K562 (cell line): ENCODE data around the gene MUCL3. TPM values are rescaled to one million over a fixed set of nuclear protein-coding genes. Genes with fewer than 3 reads are reported as not detected.
A peak's percentile ranks its signal among the peaks of the same experiment; 100 is the strongest.

Experiments used
- ARHGAP35 ChIP-seq: fragments of 450-650 bp; IDR thresholded peaks from 2 replicates; pipeline ENCODE4 v1.6.1; 2018; ENCODE audit not compliant: partially characterized antibody
- C11orf30 ChIP-seq: fragments of 450-650 bp; IDR thresholded peaks from 2 replicates; pipeline ENCODE4 v1.6.1; 2016; ENCODE audit warnings: low read depth, mild to moderate bottlenecking
- DACH1 ChIP-seq: fragments of 450-650 bp; IDR thresholded peaks from 2 replicates; pipeline ENCODE4 v1.6.1; 2018; ENCODE audit not compliant: partially characterized antibody
- DMBX1 ChIP-seq: fragments of 250-450 bp; sonication (Bioruptor Pico); IDR thresholded peaks from 2 replicates; pipeline ENCODE4 v1.8.0; 2022; ENCODE audit warnings: inconsistent platforms, mild to moderate bottlenecking, moderate library complexity, borderline replicate concordance
- ELF2 ChIP-seq: fragments of 250-450 bp; sonication (Bioruptor Pico); IDR thresholded peaks from 2 replicates; pipeline ENCODE4 v1.5.0; 2021; ENCODE audit warnings: mild to moderate bottlenecking
- FOXK1 ChIP-seq: sonication (generic); formaldehyde crosslinking; IDR thresholded peaks from 2 replicates; pipeline ENCODE4 v1.8.0; 2022; ENCODE audit warnings: missing genetic modification reagents, mild to moderate bottlenecking, borderline replicate concordance
- GATAD2A ChIP-seq: fragments of 450-650 bp; IDR thresholded peaks from 2 replicates; pipeline ENCODE4 v1.6.1; 2017
- JUNB ChIP-seq: fragments of 450-650 bp; formaldehyde crosslinking; conservative IDR thresholded peaks from 2 replicates; pipeline ENCODE4 v1.4.0; 2020; ENCODE audit warnings: mild to moderate bottlenecking
- NBN ChIP-seq: fragments of 450-650 bp; IDR thresholded peaks from 2 replicates; pipeline ENCODE4 v1.6.1; 2016; ENCODE audit warnings: low read depth, mild to moderate bottlenecking
- NFXL1 ChIP-seq: fragments of 450-650 bp; formaldehyde crosslinking; IDR thresholded peaks from 2 replicates; pipeline ENCODE4 v1.4.0; 2021; ENCODE audit warnings: mild to moderate bottlenecking
- NRF1 ChIP-seq, 2 experiments: fragments of 450-650 bp; IDR thresholded peaks in 1 of 2; conservative IDR thresholded peaks in 1 of 2; 2 replicates each; pipeline ENCODE4 v1.6.1; 2014; ENCODE audit warnings: mild to moderate bottlenecking in 2 of 2
- PML ChIP-seq: IDR thresholded peaks from 2 replicates; pipeline ENCODE4 v1.6.1; 2012; ENCODE audit warnings: low read length, inconsistent platforms
- POLR3G ChIP-seq: IDR thresholded peaks from 2 replicates; pipeline ENCODE4 v1.6.1; 2011; ENCODE audit not compliant: insufficient read length, insufficient replicate concordance; ENCODE audit errors: extremely low read depth
- PRPF4 ChIP-seq: fragments of 200-400 bp; formaldehyde crosslinking; IDR thresholded peaks from one replicate; pipeline ENCODE4 v1.6.1; 2017; ENCODE audit warnings: low read length, low read depth, mild to moderate bottlenecking; ENCODE audit not compliant: insufficient read depth, poor library complexity, severe bottlenecking
- SIRT6 ChIP-seq: IDR thresholded peaks from one replicate; pipeline ENCODE4 v1.6.1; 2012; ENCODE audit warnings: low read depth, mild to moderate bottlenecking, control low read depth, inconsistent platforms, low read length, moderate library complexity
- SRSF1 ChIP-seq: fragments of 200-400 bp; formaldehyde crosslinking; IDR thresholded peaks from 2 replicates; pipeline ENCODE4 v1.6.1; 2017; ENCODE audit warnings: mild to moderate bottlenecking, low read depth, low read length, moderate library complexity
- TEAD2 ChIP-seq: fragments of 450-650 bp; IDR thresholded peaks from 2 replicates; pipeline ENCODE4 v1.6.1; 2016; ENCODE audit warnings: missing genetic modification characterization, control low read depth, missing compliant biosample characterization
- U2AF2 ChIP-seq: fragments of 200-400 bp; formaldehyde crosslinking; optimal IDR thresholded peaks from 2 replicates; pipeline ENCODE3; 2017; ENCODE audit warnings: low read depth, mild to moderate bottlenecking, low read length
- XRCC5 ChIP-seq: fragments of 200-400 bp; formaldehyde crosslinking; IDR thresholded peaks from 2 replicates; pipeline ENCODE4 v1.6.1; 2017; ENCODE audit warnings: low read depth, mild to moderate bottlenecking, low read length
- ZBTB7A ChIP-seq: IDR thresholded peaks from 2 replicates; pipeline ENCODE4 v1.6.1; 2011; ENCODE audit warnings: low read depth, mild to moderate bottlenecking, low read length, moderate library complexity, borderline replicate concordance; ENCODE audit not compliant: control insufficient read depth
- ZC3H11A ChIP-seq: IDR thresholded peaks from 2 replicates; pipeline ENCODE4 v1.6.1; 2012; ENCODE audit warnings: low read depth, low read length, improper control_type of control experiment
- ZKSCAN1 ChIP-seq: fragments of 150-350 bp; IDR thresholded peaks from 2 replicates; pipeline ENCODE4 v1.6.1; 2016; ENCODE audit warnings: low read depth, low read length
- ZNF124 ChIP-seq: sonication (generic); formaldehyde crosslinking; IDR thresholded peaks from 2 replicates; pipeline ENCODE4 v1.8.1; 2022; ENCODE audit warnings: missing genetic modification reagents
- ZNF165 ChIP-seq: fragments of 250-450 bp; sonication (Bioruptor Pico); IDR thresholded peaks from 2 replicates; pipeline ENCODE4 v1.4.0; 2020; ENCODE audit warnings: borderline replicate concordance
- polyA plus RNA-seq, 8 experiments: library from polyadenylated mRNA; depleted of rRNA in 4 of 8; stranded (reverse) in 5 of 8; unstranded in 3 of 8; fragments of >200 nt; fragmentation: Nextera tagmentation in 2 of 8; fragmentation: Illumina TruSeq in 1 of 8; extraction: Ambion mirVana in 2 of 8; extraction: Trizol in 1 of 8; gene quantifications; 2 replicates each; pipeline versions ENCODE4 v1.2.1 to v1.2.3, GENCODE V29; 2011 to 2014; ENCODE audit warnings: inconsistent platforms in 1 of 8, missing spikeins in 1 of 8
- total RNA-seq, 7 experiments: library from RNA; depleted of rRNA in 6 of 7; stranded (reverse); fragments of >200 nt in 6 of 7; fragmentation: Illumina TruSeq in 2 of 7; extraction: Trizol in 2 of 7; gene quantifications; 2 replicates each; pipeline versions ENCODE4 v1.2.1 to v1.2.3, GENCODE V29; 2011 to 2021; ENCODE audit warnings: low replicate concordance in 1 of 7
- TF ChIP-seq, protein P1 (sequence below): fragments of 450-650 bp; formaldehyde crosslinking; IDR thresholded peaks from 2 replicates; pipeline ENCODE4 v1.4.0; 2022; ENCODE audit warnings: missing genetic modification characterization
- TF ChIP-seq, protein P2 (sequence below): fragments of 250-450 bp; sonication (Bioruptor Pico); IDR thresholded peaks from 2 replicates; pipeline ENCODE4 v1.6.1; 2021; ENCODE audit warnings: mild to moderate bottlenecking
- TF ChIP-seq, protein P3 (sequence below): sonication (generic); formaldehyde crosslinking; IDR thresholded peaks from 2 replicates; pipeline ENCODE4 v1.8.0; 2022; ENCODE audit warnings: mild to moderate bottlenecking, missing genetic modification reagents

MUCL3 gene
- total and polyA plus RNA-seq, 9 of the 15 experiments (the other 6 are each of a cell fraction or from before 2014, with no cell fraction given) = 0.07 TPM; not detected in 8

DNA sequence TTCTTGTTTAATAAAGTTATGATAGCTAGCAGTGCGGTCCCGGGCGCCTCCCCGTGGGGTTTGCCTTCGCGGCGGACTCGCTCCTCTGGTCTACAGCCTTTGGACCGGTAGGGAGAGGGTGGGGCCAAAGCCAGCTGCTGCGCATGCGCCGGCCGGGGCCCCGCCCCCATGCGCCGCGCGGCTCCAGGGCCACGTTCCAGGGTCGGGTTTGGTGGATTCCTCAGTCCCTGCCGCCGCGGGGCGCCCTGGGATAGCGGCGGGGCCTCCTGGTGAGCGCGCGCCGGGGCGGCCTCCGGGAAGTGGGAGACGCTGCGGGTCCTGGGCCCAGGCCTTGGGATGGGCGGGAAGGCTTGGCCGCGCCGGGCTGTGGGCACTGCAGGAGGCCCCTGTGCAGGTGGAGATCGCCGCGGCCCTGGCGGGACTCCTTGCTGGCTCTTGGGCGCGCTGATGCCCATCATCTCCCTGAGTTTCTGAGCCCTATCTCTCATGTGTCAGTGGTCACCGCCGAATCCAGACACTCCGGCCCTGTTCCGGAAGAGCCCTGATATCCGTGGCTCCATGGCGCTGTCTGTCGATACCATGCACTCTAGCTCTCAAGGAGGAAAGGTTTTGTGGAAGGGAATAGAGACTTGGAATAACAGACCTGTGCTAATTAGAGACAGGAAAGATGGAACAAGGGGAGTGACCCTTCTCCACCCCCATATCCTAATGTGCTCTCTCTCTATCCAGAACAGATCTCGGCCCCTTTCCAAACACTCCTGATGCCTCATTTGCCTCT is 26.5 kb upstream of the MUCL3 start, which contains the start of gene VARS2 (continued):
- peak; percentile 44; the same call in 1 of the 2 replicates for TF ChIP-seq ZBTB7A
- TF ChIP-seq ELF2 (CRISPR knock-in tag) = peak; percentile 78; the same call in 1 of the 2 replicates
- TF ChIP-seq, protein P1, sequence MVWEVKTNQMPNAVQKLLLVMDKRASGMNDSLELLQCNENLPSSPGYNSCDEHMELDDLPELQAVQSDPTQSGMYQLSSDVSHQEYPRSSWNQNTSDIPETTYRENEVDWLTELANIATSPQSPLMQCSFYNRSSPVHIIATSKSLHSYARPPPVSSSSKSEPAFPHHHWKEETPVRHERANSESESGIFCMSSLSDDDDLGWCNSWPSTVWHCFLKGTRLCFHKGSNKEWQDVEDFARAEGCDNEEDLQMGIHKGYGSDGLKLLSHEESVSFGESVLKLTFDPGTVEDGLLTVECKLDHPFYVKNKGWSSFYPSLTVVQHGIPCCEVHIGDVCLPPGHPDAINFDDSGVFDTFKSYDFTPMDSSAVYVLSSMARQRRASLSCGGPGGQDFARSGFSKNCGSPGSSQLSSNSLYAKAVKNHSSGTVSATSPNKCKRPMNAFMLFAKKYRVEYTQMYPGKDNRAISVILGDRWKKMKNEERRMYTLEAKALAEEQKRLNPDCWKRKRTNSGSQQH (CRISPR knock-in tag) = peak; percentile 8; the same call in 1 of the 2 replicates
- TF ChIP-seq PRPF4 = no peak
- TF ChIP-seq U2AF2 = no peak
- TF ChIP-seq TEAD2 (tag) = no peak
- TF ChIP-seq DACH1 = peak; percentile 16
- TF ChIP-seq ARHGAP35 = no peak
- no peak for TF ChIP-seq NFXL1 (CRISPR knock-in tag)
- TF ChIP-seq ZKSCAN1 = 0 out of 2 replicates have a peak, but pooled peaks have one; percentile 21
- TF ChIP-seq JUNB (CRISPR knock-in tag) = no peak
- TF ChIP-seq NBN = peak; percentile 46; the same call in 1 of the 2 replicates
- no peak for TF ChIP-seq ZNF124
- no peak for TF ChIP-seq SIRT6
- TF ChIP-seq ZC3H11A = no peak
- no peak for TF ChIP-seq XRCC5
- no peak for TF ChIP-seq ZNF165 (CRISPR knock-in tag)
- peak; percentile 55; the same call in 1 of the 2 replicates for TF ChIP-seq DMBX1 (CRISPR knock-in tag)
- no peak for TF ChIP-seq C11orf30
- TF ChIP-seq PML = peak; percentile 54; the same call in 1 of the 2 replicates
- TF ChIP-seq, protein P2, sequence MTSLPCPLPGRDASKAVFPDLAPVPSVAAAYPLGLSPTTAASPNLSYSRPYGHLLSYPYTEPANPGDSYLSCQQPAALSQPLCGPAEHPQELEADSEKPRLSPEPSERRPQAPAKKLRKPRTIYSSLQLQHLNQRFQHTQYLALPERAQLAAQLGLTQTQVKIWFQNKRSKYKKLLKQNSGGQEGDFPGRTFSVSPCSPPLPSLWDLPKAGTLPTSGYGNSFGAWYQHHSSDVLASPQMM (CRISPR knock-in tag) = no peak
- TF ChIP-seq SRSF1 = no peak
- no peak; the same call in 1 of the 2 replicates for TF ChIP-seq GATAD2A
- TF ChIP-seq POLR3G = no peak
- TF ChIP-seq NRF1 (conservative IDR thresholded peaks at IDR 0.05 in 1 of 2, IDR thresholded peaks at IDR 0.05 in 1 of 2) = peak; percentile 99
- no peak for TF ChIP-seq FOXK1 (CRISPR knock-in tag)
- TF ChIP-seq, protein P3, sequence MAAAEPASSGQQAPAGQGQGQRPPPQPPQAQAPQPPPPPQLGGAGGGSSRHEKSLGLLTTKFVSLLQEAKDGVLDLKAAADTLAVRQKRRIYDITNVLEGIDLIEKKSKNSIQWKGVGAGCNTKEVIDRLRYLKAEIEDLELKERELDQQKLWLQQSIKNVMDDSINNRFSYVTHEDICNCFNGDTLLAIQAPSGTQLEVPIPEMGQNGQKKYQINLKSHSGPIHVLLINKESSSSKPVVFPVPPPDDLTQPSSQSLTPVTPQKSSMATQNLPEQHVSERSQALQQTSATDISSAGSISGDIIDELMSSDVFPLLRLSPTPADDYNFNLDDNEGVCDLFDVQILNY (CRISPR knock-in tag) = no peak
